Fibroblast of lung (primary cell): ENCODE data around the gene ARPIN. TPM values are rescaled to one million over a fixed set of nuclear protein-coding genes. Genes with fewer than 3 reads are reported as not detected.
"Not testable (repeated sequence)": the region's sequence is repeated elsewhere in the genome, so short reads cannot be mapped to it uniquely, and the experiment has no call there.

Experiments
- DNase-seq, 2 donors: peaks; one replicate each; pipeline versions ENCODE4 v3.0.0 to v3.0.0-alpha.2; 2010; ENCODE audit warnings: low read depth in 2 of 2
- H2AFZ ChIP-seq: 2 replicates; pipeline ENCODE4 v1.5.1; 2012; ENCODE audit warnings: low read length, control low read depth, inconsistent platforms
- H3K27ac ChIP-seq: 2 replicates; pipeline ENCODE4 v1.5.1; 2011; ENCODE audit warnings: low read length, control low read depth; ENCODE audit not compliant: insufficient read depth
- H3K27me3 ChIP-seq: 2 replicates; pipeline ENCODE4 v1.5.1; 2011; ENCODE audit warnings: mild to moderate bottlenecking, low read length; ENCODE audit not compliant: control insufficient read depth, insufficient read depth
- H3K36me3 ChIP-seq: 2 replicates; pipeline ENCODE4 v1.5.1; 2011; ENCODE audit warnings: low read length; ENCODE audit not compliant: control insufficient read depth, insufficient read depth
- H3K4me1 ChIP-seq: 2 replicates; pipeline ENCODE4 v1.5.1; 2011; ENCODE audit warnings: low read length; ENCODE audit not compliant: control insufficient read depth, insufficient read depth; ENCODE audit errors: extremely low read depth
- H3K4me2 ChIP-seq: 2 replicates; pipeline ENCODE4 v1.5.1; 2011; ENCODE audit warnings: low read length, control low read depth; ENCODE audit not compliant: insufficient read depth; ENCODE audit errors: extremely low read depth
- H3K4me3 ChIP-seq, 4 experiments: fragments of 200-600 bp in 1 of 4; sonication (generic) in 1 of 4; replicated peaks in 1 of 4; 2 replicates each; pipeline ENCODE4 v1.5.1; 2011 to 2016; ENCODE audit warnings: low read length in 4 of 4, low read depth in 3 of 4, mild to moderate bottlenecking in 3 of 4, control low read depth in 2 of 4, inconsistent platforms in 1 of 4, mixed read lengths in 1 of 4; ENCODE audit not compliant: insufficient read depth in 1 of 4; ENCODE audit errors: control extremely low read depth in 1 of 4
- H3K79me2 ChIP-seq: 2 replicates; pipeline ENCODE4 v1.5.1; 2012; ENCODE audit warnings: mild to moderate bottlenecking, low read length, inconsistent platforms; ENCODE audit not compliant: control insufficient read depth, insufficient read depth
- H3K9ac ChIP-seq: 2 replicates; pipeline ENCODE4 v1.5.1; 2011; ENCODE audit warnings: mild to moderate bottlenecking, low read length, control low read depth; ENCODE audit not compliant: insufficient read depth
- H3K9me3 ChIP-seq: 2 replicates; pipeline ENCODE4 v1.5.1; 2012; ENCODE audit warnings: low read depth, low read length; ENCODE audit not compliant: control insufficient read depth, insufficient read depth
- H4K20me1 ChIP-seq: 2 replicates; pipeline ENCODE4 v1.5.1; 2011; ENCODE audit warnings: low read length; ENCODE audit not compliant: control insufficient read depth, insufficient read depth; ENCODE audit errors: extremely low read depth
- CTCF ChIP-seq, 2 donors: IDR thresholded peaks in 1 of 2; conservative IDR thresholded peaks in 1 of 2; 1 replicate in 1 of 2; 2 replicates in 1 of 2; pipeline ENCODE4 v1.5.1; 2011 to 2012; ENCODE audit warnings: low read length in 2 of 2, control low read depth in 1 of 2, inconsistent platforms in 1 of 2, low read depth in 1 of 2, mild to moderate bottlenecking in 1 of 2
- EZH2 ChIP-seq: IDR thresholded peaks from 2 replicates; pipeline ENCODE4 v1.5.1; 2012; ENCODE audit warnings: low read length, control low read depth, mild to moderate bottlenecking; ENCODE audit errors: missing control alignments
- polyA plus RNA-seq, 2 donors: library from polyadenylated mRNA; depleted of rRNA in 1 of 2; stranded (reverse) in 1 of 2; unstranded in 1 of 2; fragments of >200 nt; gene quantifications; 2 replicates each; pipeline ENCODE4 v1.2.1, GENCODE V29; 2011 to 2012; ENCODE audit warnings: missing spikeins in 1 of 2
- total RNA-seq: library from RNA; depleted of rRNA; stranded (reverse); fragments of >200 nt; gene quantifications from 2 replicates; pipeline ENCODE4 v1.2.1, GENCODE V29; 2014

ARPIN gene
- total and polyA plus RNA-seq, 2 donors (not counting 1 experiment from before 2014, with no cell fraction given) = 13.2 to 13.4 TPM

GRCh38 chr15:89888214-89888804 is 24.4 kb downstream of the ARPIN start:
- Histone ChIP-seq H3K27me3 (no peaks in the 10 kb centered on the region), H3K4me1 (no peaks in the 10 kb centered on the region), H3K9ac (no peak overlapping the region), H3K9me3 (no peaks in the 10 kb centered on the region), H3K4me2 (no peak overlapping the region), H2AFZ (no peak overlapping the region), H3K79me2 (peaks cover 13% of the 10 kb centered on the region), H3K27ac (no peak overlapping the region), H3K36me3 (no peaks in the 10 kb centered on the region), H4K20me1 (no peaks in the 10 kb centered on the region), H3K4me3 (no peak overlapping the region)
- TF ChIP-seq EZH2 = no peak
- TF ChIP-seq CTCF (conservative IDR thresholded peaks at IDR 0.05 in 1 of 2, IDR thresholded peaks at IDR 0.05 in 1 of 2; ENCODE audit: low read depth in 1 of 2, low read length in 2 of 2) = peak; percentile 59 to 60
- DNase-seq = peak; percentile 66 to 82

- H3K4me2 ChIP-seq = no peak overlapping the region
- H3K27ac ChIP-seq = no peak overlapping the region
- no peak overlapping the region for H2AFZ ChIP-seq
- no peak overlapping the region for H3K4me3 ChIP-seq
- TF ChIP-seq EZH2 (no peak), CTCF (conservative IDR thresholded peaks at IDR 0.05 in 1 of 2, IDR thresholded peaks at IDR 0.05 in 1 of 2; ENCODE audit: low read depth in 1 of 2, low read length in 2 of 2) (no peak)
- no peaks in the 10 kb centered on the region for H3K36me3 ChIP-seq
- H3K27me3 ChIP-seq = no peaks in the 10 kb centered on the region
- H3K9ac ChIP-seq = no peak overlapping the region
- DNase-seq = no peak
- no peaks in the 10 kb centered on the region for H3K9me3 ChIP-seq
- H3K79me2 ChIP-seq = no peaks in the 10 kb centered on the region
- H4K20me1 ChIP-seq = no peaks in the 10 kb centered on the region
- no peaks in the 10 kb centered on the region for H3K4me1 ChIP-seq
Measured at GRCh38 chr15:89885611-89886010, 27.1 kb downstream of the ARPIN start.

- H3K79me2 ChIP-seq, DNase-seq, H3K36me3 ChIP-seq, H3K4me1 ChIP-seq, H3K4me2 ChIP-seq, H2AFZ ChIP-seq, H4K20me1 ChIP-seq, H3K9me3 ChIP-seq, H3K9ac ChIP-seq, H3K27me3 ChIP-seq, H3K27ac ChIP-seq, H3K4me3 ChIP-seq: not testable (repeated sequence)
Measured at GRCh38 chr15:89885179-89885578, 27.6 kb downstream of the ARPIN start.
